ENCODE results near the gene IFT43.

DNA sequence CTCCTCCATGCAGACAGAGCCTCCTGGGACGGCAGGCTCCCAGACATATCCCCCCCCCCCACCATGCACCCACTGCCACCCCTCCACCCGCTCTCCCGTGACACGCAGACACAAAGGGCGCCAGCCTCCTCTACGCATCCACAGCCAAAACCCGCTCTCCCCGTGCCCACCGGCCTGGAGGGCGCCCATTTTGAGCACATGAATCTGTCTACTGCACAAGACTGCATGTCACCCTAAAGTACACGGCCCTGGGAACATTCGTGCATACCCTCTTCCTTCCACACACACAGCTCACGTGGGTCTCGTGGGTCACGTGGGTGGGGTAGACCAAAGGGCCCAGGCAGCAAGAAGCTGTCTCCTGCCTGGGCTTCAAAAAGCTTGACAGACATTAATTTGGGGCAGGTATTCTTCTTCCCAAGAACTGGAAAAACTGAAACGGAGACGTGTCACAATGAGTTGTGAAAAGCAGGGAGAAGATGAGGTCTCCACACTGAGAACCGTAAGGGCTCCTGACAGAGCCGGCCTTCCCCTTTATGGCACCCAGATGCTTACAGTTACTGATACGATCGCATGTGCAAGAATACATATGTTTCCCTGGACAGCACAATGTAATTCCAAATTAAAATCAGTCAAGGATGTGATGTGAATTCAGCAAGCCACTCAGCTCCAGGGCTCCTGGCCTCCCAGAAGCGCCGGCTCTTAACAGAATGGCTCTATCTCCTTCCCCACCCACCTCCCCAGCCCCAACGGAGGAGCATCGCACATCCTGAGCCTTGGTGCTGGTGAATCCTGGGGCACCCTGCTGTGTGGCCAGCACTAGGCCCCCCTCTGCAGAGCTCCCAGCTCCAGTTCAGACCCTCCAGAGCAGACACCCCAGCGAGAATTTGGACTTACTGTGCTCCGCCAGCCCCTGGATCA, 5.7 kb upstream of the IFT43 start:
- TF ChIP-seq POLR2A (IDR thresholded peaks at IDR 0.05; ENCODE audit: low read length) = no peak
- no peak for TF ChIP-seq GATA1 (IDR thresholded peaks at IDR 0.05; ENCODE audit: low read depth, low read length)

All from erythroblast (primary cell).